LoVo (cell line): ENCODE measurements around the gene CHID1.

Experiments
- DNase-seq: peaks from one replicate; pipeline ENCODE4 v3.0.0-alpha.2; 2016; ENCODE audit warnings: low spot score

Gene CHID1

GRCh38 chr11:910044-910588, 494 bp downstream of the CHID1 start:
- DNase-seq, result no peak

GRCh38 chr11:909406-909805, 1.2 kb downstream of the CHID1 start:
- no peak for DNase-seq

GRCh38 chr11:908273-908672, 2.3 kb downstream of the CHID1 start:
- DNase-seq, result no peak

- DNase-seq, result no peak
Observed at GRCh38 chr11:907668-908067, 2.9 kb downstream of the CHID1 start.

- DNase-seq, result no peak
Observed at GRCh38 chr11:905952-906351, 4.7 kb downstream of the CHID1 start.

GRCh38 chr11:904380-904779, 6.2 kb downstream of the CHID1 start:
- no peak for DNase-seq

- DNase-seq, result no peak
Observed at GRCh38 chr11:901452-902061, 9.1 kb downstream of the CHID1 start.

- no peak for DNase-seq
Observed at GRCh38 chr11:900545-900944, 10.1 kb downstream of the CHID1 start.

GRCh38 chr11:899724-900123, 10.9 kb downstream of the CHID1 start:
- no peak for DNase-seq

- no peak for DNase-seq
Observed at GRCh38 chr11:898540-899190, 11.9 kb downstream of the CHID1 start.

- no peak for DNase-seq
Observed at GRCh38 chr11:898143-898511, 12.5 kb downstream of the CHID1 start.

GRCh38 chr11:897253-898142, 13.1 kb downstream of the CHID1 start:
- no peak for DNase-seq

GRCh38 chr11:895331-896110, 15.1 kb downstream of the CHID1 start:
- DNase-seq, result no peak

GRCh38 chr11:894575-895201, 15.9 kb downstream of the CHID1 start:
- DNase-seq, result no peak

GRCh38 chr11:893008-893654, 17.5 kb downstream of the CHID1 start:
- no peak for DNase-seq

- DNase-seq, result no peak
Observed at GRCh38 chr11:890794-891540, 19.6 kb downstream of the CHID1 start.

- DNase-seq, result no peak
Observed at GRCh38 chr11:889687-890475, 20.7 kb downstream of the CHID1 start.

- DNase-seq, result no peak
Observed at GRCh38 chr11:889257-889656, 21.4 kb downstream of the CHID1 start.
